Activated T-cell treated with anti-CD3 and anti-CD28 coated beads, Interleukin-2, amount 50 U/mL, for 1 hour (primary cell): Measurements from ENCODE around the gene URGCP.

Experiments
- DNase-seq: peaks from one replicate; pipeline ENCODE4 v3.0.0-alpha.2; 2020

Gene URGCP

DNA sequence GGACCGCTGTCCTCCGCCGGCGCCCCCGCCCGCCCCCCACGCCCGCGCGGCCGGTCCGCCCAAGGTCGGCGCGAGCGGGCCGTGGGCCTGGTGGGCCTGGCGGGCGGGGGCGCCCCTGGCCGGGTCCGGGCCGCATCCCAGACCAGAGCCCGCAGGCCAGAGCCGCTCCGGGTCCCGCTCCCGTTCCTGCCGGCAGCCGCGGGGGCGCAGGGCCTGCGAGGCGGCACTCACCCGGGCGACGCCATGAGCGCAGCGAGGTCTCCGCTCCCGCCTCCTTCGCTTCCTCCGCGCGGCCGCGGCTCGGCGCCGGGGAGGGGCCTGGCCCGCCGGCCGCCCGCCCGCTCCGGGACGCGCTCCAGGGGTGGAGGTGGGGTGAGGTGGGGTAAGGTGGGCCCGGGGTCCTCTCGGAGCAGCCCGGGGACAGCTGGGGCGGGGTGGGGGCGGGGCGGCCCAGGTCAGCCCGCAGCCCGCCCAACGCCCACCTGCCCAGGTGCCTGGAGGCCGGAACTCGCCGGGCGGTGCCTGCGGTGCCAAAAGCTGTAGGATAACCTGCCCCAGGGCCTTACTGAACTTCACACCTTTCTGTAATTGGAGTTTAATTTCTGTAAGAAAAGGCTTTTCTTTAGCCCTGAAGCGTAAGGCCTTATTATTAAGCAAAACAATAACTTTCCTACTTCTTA, at the start of gene URGCP:
Gene URGCP, minus strand, starts transcription at position 266 of the 680 bp plus-strand sequence. Its CDS starts 21 bp downstream, at position 245.
- peak; percentile 71 for DNase-seq

GRCh38 chr7:43956027-43956426, 49.6 kb upstream of the URGCP start:
- no peak for DNase-seq

- DNase-seq, result no peak
Measured at GRCh38 chr7:43954524-43955228, 48.3 kb upstream of the URGCP start.

DNA sequence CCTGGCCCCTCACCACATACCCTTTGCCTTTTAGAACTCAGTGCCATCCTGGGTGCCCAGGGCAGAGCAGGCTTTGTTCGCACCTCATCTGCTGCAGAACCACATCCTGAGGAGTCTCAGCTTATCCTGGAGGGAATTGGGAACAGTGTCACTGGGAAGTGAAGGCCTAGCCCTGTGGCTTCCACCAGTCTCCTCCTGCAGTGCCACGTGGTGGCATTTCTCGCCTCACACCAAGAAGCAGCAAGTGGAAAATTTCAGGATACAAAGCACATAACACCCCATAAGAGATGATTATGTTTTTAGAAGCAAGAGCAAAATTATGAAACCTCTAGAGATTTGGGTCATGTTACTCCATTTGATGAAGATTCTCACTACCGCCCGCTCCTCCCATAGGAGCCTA, 46.7 kb upstream of the URGCP start:
- no peak for DNase-seq

DNA sequence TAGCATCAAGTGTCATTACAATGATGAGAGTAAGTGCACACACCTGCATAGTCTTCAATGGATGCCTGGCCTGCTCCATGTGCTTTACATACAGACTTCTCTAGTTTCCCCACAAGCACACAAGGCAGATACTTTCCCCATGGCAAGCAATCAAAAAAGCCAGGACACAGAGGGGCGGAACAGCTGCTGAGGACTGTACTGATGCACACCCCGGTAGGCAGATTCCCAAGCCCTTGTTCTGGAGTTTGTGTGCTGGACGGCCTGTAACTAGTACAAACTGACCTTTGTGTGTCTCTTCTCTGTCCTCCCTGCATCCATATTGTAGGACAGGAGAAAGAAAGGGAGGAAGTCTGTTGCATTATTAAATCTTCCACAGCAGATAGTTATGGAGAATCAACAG, 45.6 kb upstream of the URGCP start:
- DNase-seq, result no peak

GRCh38 chr7:43944286-43944685, 37.9 kb upstream of the URGCP start:
- DNase-seq, result no peak

DNA sequence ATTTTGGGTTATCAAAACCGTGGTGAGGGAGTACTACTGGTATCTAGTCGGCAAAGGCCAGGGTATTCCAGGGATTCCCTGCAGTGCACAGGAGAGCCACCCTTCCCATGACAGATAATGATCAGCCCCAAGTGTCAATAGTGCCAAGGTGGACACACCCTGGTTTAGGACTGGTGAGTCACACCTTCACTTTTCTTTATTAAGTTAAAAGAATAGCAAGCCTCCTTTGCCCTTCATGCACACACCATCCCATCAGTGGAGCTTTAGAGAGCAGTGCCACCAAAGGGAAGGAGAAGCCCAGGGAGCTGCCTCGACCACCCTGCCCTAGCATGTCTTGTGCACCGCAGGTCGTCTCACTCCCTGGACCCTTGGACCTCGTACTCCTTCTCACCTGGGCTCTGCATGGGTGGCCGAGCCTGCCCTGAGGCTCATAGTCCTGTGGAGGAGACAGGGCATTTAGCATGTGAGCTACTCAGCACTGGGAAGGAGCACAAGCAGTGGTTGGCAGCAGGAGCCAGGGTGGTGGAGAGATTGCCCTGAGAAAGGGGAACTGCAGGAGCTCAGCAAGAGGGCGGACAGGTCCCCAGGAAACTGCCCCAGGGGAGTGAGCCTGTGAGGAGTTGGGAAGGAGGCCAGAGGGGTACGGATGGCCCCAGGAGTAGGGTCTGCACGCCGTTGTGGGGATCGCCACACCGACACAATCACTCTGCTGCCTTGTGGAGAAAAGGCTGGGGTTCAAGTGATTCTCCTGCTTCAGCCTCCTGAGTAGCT, 37.2 kb upstream of the URGCP start:
- no peak for DNase-seq

- DNase-seq, result no peak
Measured at GRCh38 chr7:43942997-43943396, 36.6 kb upstream of the URGCP start.

GRCh38 chr7:43942250-43942649, 35.9 kb upstream of the URGCP start:
- DNase-seq, result no peak

DNA sequence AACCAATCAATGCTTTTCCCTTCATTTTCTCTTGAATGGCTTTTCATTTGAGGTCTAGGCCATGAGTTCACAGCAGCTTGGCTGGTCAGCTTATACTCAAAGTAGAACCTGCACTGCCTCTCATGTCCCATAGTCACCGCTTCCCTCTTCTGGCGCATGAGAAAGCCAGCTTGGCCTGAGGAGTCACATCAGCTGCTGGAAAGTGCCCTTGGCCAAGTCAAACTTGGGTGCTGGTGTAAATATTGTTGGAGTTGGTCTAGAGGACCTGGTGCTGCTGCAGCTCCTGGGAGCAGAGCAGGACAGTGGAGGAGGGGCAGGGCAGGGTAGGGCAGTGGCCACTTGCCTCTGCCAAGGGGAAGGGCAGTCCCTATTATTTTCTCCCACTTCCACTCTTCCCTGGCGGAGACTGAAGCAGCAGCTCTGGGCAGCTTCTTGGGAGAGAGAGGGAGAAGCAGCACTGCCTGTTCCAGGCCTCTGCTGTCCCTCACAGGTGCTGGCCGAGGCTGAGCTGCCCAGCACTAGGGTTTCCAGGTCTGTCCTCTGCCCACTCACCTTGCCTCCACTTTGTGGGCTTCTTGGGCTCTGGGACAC, 32.6 kb upstream of the URGCP start:
- DNase-seq, result no peak

GRCh38 chr7:43937444-43937843, 31.0 kb upstream of the URGCP start:
- no peak for DNase-seq

- no peak for DNase-seq
Measured at GRCh38 chr7:43933902-43934560, 27.6 kb upstream of the URGCP start.

DNA sequence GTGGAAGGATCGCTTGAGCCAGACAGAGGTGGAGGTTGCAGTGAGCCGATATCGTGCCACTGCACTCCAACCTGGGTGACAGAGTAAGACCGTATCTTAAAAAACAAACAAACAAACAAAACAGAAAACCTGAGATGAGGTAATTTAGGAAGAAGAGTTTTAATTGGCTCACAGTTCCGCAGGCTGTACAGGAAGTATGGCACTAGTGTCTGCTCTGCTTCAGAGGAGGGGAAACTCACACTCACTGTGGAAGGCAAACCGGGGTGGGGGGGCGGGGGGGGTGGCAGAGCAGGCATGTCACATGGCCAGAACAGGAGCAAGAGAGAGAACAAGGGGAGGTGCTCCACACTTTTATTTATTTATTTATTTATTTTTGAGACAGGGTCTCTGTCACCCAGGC, 24.9 kb upstream of the URGCP start:
- no peak for DNase-seq

GRCh38 chr7:43929529-43930457, 23.4 kb upstream of the URGCP start:
- DNase-seq, result no peak

GRCh38 chr7:43927810-43928209, 21.4 kb upstream of the URGCP start:
- DNase-seq, result no peak

DNA sequence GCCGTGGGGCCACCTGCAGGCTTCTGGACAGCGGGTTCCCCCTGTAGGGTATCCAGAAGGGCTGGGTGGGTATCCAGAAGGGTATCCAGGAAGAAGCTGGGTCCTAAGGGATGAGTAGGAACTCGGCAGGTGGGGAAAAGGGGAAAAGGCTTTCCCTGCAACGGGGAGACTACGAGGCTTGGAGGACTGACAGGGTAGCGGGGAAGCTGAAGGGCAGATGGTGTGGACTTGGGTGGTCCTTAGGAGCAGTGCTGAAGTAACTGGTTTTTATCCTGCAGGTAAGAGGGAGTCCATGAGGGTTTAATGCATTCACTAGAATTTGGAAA, 20.4 kb upstream of the URGCP start:
- no peak for DNase-seq

DNA sequence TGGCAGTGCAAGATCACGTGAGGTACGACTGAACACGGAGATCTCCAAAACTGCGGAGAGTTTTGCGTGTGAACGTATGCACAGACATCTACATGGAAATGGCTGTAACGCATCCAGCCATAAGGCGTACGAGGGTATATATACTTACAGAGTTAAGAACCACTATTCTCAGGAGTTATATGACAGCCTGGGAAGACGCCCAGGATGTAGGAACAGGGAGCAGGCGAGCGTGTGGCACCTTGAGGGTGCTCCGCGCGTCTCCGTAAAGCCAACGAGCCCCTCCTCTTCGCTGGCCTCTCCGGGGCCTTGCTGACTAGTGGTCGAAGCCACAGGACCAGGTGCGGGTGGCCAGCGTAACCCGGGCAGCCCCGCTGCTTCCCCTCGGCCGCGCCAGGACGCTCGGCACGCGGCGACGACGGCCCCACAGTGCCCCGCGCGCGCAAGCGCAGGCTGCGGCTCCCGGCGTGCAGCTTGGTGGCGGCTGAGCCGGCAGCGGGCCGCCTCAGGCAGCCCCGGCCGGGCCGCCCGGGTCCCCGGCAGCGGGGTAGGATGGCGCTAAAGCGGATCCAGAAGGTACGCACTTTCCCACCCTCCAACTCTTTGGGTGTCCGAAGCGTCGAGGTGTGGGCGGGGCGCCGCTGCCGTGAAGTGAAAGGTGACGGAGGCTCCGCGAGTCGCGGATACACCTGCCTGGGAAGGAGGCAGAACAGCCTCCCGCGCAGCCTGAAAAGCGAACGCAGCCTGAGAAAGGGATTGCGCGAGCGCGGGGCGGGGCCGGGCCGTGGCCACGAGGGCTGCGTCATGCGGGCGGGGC, 19.8 kb upstream of the URGCP start, which contains the start of gene UBE2D4:
Gene UBE2D4, plus strand, starts transcription at position 453 of the 814 bp plus-strand sequence. Its CDS starts 97 bp downstream, at position 550.
- peak; percentile 90 for DNase-seq

GRCh38 chr7:43922726-43923125, 16.3 kb upstream of the URGCP start:
- DNase-seq, result no peak

GRCh38 chr7:43921423-43921822, 15.0 kb upstream of the URGCP start:
- DNase-seq, result no peak

DNA sequence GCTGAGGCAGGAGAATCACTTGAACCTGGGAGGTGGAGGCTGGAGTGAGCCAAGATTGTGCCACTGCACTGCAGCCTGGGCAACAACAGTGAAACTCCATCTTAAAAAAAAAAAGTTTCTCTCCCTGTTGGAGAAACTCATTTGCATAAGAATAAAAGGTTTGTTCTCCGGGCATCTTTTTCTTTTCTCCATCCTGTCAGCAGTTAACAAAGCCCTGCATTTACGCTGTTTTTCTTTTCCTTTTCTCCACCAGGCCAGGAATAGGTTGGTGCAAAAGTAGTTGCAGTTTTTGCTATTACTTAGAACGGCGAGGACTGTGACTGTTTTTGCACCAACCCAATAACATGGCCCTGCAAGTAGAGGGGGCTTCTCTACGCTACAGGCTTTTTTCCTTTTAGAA, 9.5 kb upstream of the URGCP start:
- no peak for DNase-seq

GRCh38 chr7:43914795-43915194, 8.4 kb upstream of the URGCP start:
- DNase-seq, result no peak
